Left hindlimb (tissue), 1 donor: ENCODE data around the gene PHACTR1.

ENCODE experiments used
- DNase-seq: peaks from one replicate; pipeline ENCODE4 v3.0.0-alpha.2; 2018

The PHACTR1 gene

DNA sequence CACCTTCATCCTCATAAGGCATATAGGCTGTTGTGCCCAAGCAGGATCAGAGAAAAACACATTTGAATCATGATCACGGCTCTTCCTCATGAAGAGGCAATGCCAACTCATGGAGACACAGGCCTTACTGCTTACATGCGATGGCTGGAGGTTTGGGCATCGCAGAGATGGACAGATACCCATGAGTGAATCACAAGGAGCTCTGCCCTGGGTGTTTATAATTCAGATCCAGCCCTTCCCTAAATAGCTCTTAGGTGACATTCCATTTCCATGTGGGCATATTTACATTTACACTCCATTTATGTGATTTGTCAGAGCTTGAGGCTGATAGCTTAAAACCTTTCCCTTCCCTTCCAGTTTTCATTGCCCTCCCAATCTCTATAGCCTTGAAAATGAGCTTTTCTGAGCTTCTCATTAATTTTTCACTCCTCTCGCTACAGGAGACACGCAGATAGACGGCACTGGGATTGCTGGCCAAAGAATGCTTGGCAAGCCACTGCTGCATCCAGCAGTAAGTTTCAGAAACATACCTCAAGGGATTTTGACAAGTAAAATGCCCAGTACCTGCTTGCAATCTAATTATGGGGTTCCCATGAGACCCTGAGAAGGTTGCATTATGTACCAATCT lies 362.6 kb downstream of the PHACTR1 start:
- no peak for DNase-seq

DNA sequence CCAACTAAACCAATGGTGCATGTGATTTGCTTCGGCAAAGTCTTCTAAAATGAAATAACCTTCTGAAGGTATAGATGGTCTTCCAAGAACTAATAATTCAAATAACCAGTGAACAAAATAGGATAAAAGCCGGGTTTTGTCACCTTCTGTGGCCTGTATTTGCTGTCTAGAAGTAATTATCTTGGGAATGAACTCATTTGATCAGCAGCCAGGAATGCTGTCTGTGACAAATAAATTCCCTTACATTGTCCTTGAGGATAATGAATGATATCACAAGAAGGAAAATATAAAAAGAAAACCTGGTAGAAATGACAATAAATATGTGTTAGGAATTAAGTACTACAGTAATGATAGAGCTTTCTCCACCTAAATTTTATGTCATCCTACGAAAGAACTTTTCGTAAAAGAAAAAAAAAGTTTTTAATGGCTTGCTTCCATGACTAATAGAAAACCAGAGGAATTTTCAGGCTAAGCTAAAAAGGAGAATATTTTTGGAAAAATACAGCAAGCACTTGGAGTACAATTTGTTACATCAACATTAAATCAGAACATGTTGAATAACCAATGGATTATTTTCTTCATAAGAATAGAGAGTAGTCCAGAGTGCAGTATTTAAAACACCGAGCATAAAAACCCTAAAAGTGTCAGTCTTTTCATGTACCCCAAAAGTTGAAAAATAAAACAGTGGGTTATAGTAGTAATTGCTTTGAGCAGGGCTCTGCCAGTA lies 364.1 kb downstream of the PHACTR1 start:
- DNase-seq = no peak

DNA sequence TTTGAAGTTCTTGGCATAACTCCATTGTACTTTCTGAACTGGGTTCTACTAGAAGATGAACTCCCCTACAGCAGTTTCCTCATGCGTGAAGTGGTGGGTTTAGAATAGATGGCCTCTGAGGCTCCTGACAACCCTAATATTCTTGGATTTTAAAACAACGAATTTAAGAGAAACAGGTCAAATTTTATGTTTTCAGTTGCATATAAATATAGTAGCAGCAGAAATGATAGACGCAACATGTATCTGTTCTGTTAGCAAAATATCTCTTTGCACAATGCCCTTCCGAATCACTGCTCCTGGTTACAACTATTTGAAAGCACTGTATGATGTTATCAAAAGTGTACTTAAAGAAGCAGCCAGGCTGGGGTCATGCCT lies 364.6 kb downstream of the PHACTR1 start:
- DNase-seq = no peak

DNA sequence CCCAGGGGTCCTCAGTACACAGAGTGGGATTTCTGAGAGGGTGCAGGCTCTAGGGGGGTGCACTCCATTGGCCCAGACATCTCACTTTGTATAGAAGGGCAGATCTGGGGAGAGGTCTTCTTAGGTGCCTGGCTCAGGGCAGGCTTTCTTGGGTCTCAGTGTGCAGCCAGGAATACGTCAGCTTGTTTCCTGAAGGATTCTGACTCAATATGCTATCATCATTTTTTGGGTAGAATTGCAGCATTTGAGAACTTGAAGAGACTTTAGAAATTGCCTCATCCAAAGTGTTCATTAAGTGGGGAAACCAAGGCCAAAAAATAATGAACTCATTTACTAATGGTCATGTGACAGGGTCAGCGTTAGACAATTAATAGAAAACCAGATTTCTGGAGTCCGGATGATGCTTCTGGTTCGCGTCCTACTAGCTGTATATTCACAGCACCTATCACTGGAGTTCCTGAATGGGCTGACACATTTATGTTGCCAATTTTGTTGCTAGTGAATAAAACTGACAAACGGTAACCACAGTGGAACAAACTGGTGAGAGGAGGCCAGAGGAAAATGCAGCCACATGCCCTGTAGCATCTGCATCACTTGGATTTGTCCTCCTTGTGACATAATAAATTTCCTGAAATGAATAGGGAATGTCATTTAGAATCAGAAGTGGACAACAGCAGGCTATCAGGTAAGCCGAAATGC lies 372.9 kb downstream of the PHACTR1 start:
- DNase-seq = no peak

DNA sequence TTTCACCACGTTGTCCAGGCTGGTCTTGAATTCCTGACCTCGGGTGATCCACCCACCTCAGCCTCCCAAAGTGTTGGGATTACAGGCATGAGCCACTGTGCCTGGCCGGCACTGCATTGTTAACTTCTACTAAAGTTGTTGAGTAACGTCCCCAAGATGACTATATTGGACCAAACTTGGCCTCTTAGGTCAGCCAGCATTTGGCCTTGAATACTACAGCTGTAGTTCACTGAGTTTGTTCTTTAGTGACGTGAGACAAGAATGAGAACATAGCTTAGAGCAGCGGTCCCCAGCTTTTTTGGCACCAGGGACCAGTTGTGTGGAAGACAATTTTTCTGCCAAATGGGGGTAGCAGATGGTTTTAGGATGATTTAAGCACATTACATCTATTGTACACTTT lies 374.6 kb downstream of the PHACTR1 start:
- DNase-seq = no peak

DNA sequence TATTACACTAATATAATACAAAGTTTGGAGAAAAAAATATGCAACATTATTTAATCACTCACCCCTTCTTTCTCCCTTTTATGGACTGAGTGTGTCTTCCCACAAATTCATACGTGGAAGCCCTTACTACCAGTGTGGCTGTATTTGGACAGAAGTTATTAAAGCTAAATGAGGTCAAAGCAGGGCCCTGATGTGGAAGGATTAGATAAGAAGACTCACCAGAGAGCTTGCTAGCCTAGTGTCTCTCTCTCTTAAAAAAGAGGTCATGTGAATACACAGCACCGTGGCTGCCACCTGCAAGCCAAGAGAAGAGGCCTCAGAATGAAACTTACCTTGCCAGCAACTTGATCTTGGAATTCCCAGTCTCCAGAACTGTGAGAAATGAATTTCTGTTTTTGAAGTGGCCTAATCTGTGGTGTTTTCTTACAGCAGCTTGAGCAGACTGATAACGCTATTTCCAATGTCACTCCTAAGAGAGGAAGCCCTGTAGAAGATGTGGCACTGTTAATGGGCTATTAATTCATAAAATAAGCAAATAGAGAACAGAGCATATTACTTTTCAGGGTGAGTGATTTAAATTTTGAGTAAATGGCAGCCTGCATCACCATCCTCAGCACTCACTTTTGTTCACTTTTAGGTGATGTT lies 378.3 kb downstream of the PHACTR1 start:
- no peak for DNase-seq

DNA sequence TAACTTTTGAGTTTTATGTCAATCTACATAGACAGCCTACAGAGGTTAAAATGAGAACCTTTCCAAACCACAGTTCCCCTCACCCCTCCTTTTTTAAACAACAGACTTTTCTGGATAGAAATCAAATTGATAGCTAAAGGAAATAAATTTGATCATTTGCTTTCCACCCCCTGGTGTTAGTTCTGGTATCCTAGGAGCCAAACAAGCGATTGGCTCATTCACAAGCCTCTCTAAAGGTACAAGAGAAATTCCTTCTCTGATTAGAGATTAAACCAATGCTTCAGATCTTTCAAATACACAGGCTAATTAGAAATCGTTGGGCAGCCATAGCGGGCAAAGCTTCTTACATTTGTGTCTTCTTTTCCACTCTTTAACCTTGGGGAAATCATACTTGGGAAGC lies 379.5 kb downstream of the PHACTR1 start:
- DNase-seq = no peak

DNA sequence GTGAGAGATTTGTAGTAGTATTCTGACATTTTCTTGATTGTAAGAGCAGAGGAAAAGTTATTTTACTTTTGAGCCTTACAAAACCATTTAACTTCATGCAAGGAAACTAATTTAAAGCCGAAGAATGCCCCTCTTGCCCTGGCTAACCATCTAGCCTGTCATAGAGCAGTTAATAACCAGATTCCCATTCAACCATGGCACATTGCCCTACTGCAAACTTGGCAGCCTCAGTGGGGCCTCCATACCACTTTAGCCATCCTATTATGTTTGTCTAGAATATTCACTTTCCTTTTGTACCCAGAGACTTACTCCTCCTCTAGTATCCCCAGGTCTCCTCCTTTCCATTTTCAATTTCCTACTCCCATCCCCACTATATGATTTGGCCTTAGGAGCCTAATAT lies 380.9 kb downstream of the PHACTR1 start:
- DNase-seq = no peak

DNA sequence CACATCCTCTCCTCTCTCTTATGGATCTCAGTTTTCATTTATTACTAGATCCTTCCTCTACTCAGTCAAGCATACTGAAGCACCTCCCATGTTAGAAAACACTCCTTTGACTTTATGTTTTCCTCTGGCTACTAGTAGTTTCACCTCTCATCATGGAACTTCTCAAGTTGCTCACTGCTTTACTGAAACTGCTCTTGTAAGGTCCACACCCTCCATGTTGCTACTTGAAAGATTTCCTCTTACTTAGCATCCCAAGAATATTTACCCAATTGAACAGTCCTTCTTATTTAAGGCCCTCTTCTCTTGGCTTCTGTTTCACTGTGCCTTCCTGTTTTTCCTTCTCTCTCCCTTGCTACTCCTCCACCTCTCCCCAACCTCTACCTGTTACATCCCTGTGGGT lies 381.4 kb downstream of the PHACTR1 start:
- DNase-seq = no peak

DNA sequence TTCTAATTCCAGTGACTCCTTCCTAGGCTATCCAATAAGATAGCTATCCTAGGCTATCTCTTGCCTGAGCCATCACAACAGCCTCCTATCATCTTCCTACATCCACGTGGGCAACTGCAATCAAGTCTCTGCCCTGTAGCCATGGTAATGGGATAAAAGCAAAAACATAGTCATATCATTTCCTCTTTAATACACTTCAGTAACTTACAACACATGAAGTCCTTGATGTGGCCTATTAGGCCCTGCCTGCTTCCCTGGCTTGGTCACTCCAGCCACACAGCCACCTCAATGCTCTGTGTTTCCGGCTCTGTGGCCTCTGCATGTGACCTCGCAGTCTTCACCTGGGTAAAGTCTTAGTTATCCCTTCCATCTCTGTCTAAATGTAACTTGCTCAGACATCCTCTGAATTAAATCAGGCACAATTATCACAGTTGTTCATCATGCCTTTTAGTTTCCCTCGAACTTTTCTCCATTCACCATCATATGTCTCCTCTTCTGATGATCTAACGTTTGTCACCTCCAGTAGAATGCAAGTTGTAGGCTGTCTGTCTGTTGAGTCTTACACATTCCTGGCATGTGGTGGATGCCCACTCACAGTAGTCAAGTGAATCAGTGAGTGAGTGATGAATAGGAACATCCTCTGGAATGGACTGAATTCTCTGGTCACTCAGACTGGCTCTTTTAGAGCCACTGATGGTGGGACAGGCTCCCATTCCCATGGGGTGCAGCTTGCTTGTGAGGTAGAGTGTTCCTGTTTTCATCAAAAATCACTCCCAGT lies 382.4 kb downstream of the PHACTR1 start:
- DNase-seq = no peak

DNA sequence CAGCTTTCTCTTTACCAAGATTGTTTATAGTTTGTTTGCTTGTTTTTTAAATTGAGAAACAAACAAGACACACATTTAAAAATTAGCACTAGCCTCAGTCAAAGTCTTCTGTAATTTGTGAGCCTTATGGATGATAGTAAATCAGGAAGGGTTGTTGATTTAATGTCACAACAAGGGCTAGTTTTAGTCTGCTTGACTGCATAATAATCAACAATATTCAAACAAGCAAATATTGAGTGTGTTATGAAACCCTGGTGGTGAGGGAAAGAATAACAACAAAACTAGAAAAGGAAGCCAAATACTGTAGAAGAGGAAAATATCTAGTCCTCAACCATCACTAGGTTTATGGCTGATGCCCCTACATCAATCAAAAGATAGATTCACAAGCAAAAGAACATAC lies 383.2 kb downstream of the PHACTR1 start:
- no peak for DNase-seq

DNA sequence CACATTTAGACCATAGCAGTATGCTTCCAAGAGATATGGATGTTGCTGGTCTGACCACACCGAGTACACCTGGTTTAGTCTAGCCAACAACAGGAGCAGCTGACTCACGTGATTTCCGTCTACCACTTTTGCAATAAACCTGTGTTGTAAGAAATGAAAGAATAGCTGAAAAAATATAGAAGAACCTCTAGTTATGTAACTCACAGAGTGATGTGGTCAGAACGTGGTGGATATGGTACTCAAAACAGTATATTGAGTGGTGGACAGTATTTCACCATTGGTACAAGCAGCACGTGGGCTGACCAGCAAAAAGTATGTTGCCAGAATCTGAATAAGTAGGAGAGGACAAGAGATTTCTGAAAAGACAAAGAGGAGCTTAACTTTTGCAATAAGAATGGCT lies 384.8 kb downstream of the PHACTR1 start:
- DNase-seq = no peak

DNA sequence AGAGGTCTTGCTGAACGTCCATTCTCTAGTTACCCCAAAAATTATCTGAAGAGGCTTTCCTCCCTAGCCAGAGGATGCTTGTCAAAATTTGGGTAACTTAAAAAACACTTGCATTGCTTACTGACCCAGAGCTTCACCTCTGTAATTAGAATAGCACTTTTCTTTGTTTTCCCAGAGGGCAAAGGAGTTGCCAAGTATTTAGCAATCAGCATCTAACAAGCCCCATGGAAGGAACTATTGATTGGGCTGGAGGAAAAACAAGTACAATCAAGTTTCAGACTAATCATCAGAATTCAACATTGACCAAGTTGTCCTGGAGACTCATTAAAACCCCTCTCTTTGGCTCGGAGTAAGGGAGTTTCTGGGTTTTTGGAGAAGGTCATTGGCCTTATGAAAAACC lies 385.4 kb downstream of the PHACTR1 start:
- no peak for DNase-seq

DNA sequence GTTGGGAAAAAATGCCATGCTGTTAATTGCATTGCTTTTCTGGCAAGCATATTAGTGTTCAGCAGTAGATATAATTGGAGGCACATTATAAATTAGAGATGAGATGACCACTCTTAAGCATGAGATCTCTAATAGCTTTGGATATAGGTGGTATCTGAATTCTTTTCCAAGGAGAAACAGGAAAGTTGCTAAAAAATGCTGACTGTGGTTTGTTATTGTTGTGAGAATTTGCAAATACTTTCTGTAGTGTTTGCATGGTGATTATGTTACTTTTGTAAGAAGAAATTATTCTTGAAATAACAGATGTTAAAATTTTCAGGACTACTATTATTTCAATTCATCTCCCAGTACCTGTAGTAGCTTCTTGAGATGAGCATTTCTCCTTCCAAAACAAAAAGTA lies 386.6 kb downstream of the PHACTR1 start:
- DNase-seq = no peak

DNA sequence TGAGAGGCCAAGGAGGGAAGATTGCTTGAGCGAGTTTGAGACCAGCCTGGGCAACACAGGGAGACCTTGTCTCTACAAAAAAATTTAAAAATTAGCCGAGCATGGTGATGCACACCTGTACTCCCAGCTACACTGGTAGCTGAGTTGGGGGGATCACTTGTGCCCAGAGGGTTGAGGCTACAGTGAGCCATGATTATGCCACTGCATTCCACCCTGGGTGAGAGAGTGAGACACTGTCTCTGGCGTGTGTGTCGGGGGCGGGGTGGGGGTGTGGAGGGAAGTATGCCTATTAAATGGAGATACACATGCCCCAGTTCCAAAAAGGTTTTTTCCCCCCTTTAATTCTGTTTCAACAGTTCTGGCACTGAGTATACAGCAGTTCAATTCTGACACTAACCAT lies 388.6 kb downstream of the PHACTR1 start:
- no peak for DNase-seq

DNA sequence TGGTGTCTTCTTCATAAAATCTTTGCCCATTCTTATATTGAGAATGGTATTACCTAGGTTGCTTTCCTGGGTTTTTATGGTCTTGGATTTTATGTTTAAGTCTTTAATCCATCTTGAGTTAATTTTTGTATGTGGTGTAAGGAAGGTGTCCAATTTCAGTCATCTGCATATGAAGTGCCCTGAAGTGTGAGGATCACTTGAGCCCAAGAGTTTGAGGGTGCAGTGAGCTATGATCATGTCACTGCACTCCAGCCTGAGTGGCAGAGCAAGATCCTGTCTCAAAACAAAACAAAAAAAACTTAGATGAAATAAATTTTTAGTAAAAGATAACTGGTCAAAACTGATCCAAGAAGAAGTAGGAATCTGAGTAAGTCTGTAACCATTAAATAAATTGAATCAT lies 396.4 kb downstream of the PHACTR1 start:
- no peak for DNase-seq

DNA sequence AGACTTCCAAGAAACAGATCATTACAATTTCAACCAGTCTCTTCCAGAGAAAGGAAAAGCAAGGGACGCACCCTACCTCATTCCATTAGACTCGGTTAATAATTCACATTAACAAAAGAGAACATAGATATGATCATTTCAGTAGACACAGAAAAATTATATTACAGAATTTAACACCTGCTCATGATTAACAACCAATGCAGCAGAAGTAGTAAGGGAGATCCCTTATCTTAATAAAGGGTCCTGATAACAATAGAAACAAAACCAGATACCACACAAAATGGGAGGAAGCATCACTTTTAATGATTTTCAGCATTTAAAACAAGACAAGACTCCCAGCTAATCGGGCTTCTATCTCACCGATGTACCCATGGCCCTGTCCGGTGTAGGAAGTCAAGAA lies 396.8 kb downstream of the PHACTR1 start:
- no peak for DNase-seq

DNA sequence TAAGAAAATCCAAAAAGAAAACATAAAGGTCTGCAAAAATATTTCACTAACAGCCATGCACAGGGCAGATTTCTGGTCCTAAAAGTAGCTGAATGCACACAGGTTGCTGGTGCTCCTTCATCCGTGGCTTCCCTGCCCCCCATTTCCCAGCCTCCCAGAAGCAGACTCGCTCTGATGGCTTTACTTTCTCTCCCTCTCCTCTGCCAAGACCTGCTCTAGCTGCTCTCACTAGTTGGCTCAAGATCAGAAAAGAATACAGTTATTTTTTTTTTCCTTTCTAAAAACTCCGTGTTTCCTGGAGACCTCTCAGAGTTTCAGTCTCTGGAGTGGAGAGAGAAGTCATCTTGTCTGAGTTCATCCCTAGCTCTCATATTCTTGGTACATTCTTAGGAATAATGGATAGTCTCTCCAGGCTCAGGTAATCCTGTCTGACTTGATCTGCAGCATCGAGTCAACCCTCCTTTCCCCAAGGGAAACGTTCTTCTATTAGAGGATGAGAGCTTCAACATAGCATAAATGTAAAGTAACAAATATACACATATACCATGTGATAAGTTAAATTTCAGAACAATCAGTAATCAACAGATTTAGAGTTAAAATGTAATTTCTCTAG lies 397.5 kb downstream of the PHACTR1 start:
- no peak for DNase-seq

DNA sequence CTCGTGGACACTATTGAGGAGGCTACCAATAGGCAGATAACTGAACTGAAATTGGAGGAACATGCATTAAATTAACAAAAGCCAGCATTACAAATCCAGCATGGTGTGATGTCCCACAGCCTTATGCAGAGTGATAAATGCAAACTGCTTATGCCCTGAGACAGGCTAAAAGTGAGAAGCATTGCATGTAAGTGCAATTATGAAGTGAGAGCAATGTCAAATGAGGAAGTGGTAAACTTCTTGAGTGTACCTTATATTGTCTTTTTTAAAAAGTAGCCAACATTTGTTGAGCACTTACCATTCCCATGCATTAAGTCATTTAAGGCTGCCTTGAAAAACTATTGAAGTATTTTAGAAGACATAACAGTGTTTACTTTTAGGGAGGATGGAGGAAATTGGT lies 399.6 kb downstream of the PHACTR1 start:
- DNase-seq = no peak

DNA sequence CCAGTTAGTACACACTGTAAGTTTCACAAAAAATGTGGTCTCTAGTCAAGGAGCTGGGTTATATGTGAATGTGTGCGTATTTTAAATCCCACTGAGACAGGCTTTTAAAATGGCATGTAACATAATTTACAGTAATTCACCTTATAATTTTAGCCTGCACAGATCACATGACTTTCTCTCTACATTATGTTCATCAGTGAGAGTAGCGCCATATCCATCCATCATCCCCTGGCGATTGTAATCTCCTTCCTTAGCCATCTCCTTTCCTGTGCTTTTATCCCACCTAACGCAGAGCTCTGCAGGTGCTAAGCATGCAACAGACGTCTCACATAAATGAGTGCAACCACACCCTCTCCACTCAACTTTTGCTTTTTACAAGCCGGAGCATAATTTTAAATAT lies 401.0 kb downstream of the PHACTR1 start:
- no peak for DNase-seq

DNA sequence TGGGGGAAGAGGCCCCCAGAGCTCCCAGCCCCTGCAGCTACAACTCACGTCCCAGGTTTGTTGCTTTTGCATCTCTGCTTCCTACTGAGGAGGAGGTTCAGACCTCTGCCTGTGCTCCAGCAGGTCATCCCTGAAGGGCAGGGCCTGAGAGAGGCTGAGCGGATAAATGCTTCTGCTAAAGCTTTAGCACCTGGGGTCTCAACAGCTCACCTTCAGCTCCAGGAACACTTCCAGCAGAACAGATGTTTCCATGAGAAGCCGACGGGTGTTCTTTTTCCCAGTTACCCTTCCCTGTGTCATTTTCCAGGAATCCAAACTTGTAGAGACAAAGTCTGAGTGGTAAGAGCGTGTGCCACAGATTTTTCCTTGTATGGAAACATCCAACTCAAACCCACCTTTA lies 403.0 kb downstream of the PHACTR1 start:
- no peak for DNase-seq
